Measurements from ENCODE around the gene SLC7A10. TPM values are rescaled to one million over a fixed set of nuclear protein-coding genes. Genes with fewer than 3 reads are reported as not detected.

SLC7A10 gene
- total RNA-seq, 1 donor from 2014 or later: not detected

- Histone ChIP-seq H3K27me3 (ENCODE audit: control insufficient read depth, insufficient read depth, low read length) (no peaks in the 10 kb centered on the region), H3K4me3 (ENCODE audit: low read depth, low read length) (no peak overlapping the region), H3K36me3 (ENCODE audit: control insufficient read depth, insufficient read depth, low read length) (no peaks in the 10 kb centered on the region)
- DNase-seq (ENCODE audit: low read depth): no peak
- TF ChIP-seq CTCF (IDR thresholded peaks at IDR 0.05; ENCODE audit: insufficient read depth, low read length, poor library complexity, severe bottlenecking): no peak
Observed at GRCh38 chr19:33242911-33243310, 17.3 kb upstream of the SLC7A10 start.

GRCh38 chr19:33242131-33242530 is 16.5 kb upstream of the SLC7A10 start:
- Histone ChIP-seq H3K4me3 (ENCODE audit: low read depth, low read length) (no peak overlapping the region), H3K27me3 (ENCODE audit: control insufficient read depth, insufficient read depth, low read length) (no peaks in the 10 kb centered on the region), H3K36me3 (ENCODE audit: control insufficient read depth, insufficient read depth, low read length) (no peaks in the 10 kb centered on the region)
- DNase-seq (ENCODE audit: low read depth): no peak
- no peak for TF ChIP-seq CTCF (IDR thresholded peaks at IDR 0.05; ENCODE audit: insufficient read depth, low read length, poor library complexity, severe bottlenecking)

- no peak overlapping the region for H3K4me3 ChIP-seq (ENCODE audit: low read depth, low read length)
- TF ChIP-seq CTCF (IDR thresholded peaks at IDR 0.05; ENCODE audit: insufficient read depth, low read length, poor library complexity, severe bottlenecking): peak; percentile 53
- no peaks in the 10 kb centered on the region for H3K27me3 ChIP-seq (ENCODE audit: control insufficient read depth, insufficient read depth, low read length)
- no peak for DNase-seq (ENCODE audit: low read depth)
- H3K36me3 ChIP-seq (ENCODE audit: control insufficient read depth, insufficient read depth, low read length): no peaks in the 10 kb centered on the region
Observed at GRCh38 chr19:33241530-33242101, 16.0 kb upstream of the SLC7A10 start.

GRCh38 chr19:33241091-33241529 is 15.5 kb upstream of the SLC7A10 start:
- no peaks in the 10 kb centered on the region for H3K36me3 ChIP-seq (ENCODE audit: control insufficient read depth, insufficient read depth, low read length)
- no peak for DNase-seq (ENCODE audit: low read depth)
- no peaks in the 10 kb centered on the region for H3K27me3 ChIP-seq (ENCODE audit: control insufficient read depth, insufficient read depth, low read length)
- no peak overlapping the region for H3K4me3 ChIP-seq (ENCODE audit: low read depth, low read length)
- TF ChIP-seq CTCF (IDR thresholded peaks at IDR 0.05; ENCODE audit: insufficient read depth, low read length, poor library complexity, severe bottlenecking): no peak

- no peaks in the 10 kb centered on the region for H3K27me3 ChIP-seq (ENCODE audit: control insufficient read depth, insufficient read depth, low read length)
- no peak overlapping the region for H3K4me3 ChIP-seq (ENCODE audit: low read depth, low read length)
- H3K36me3 ChIP-seq (ENCODE audit: control insufficient read depth, insufficient read depth, low read length): no peaks in the 10 kb centered on the region
- no peak for DNase-seq (ENCODE audit: low read depth)
- TF ChIP-seq CTCF (IDR thresholded peaks at IDR 0.05; ENCODE audit: insufficient read depth, low read length, poor library complexity, severe bottlenecking): no peak
Observed at GRCh38 chr19:33240181-33240771, 14.6 kb upstream of the SLC7A10 start.

Measured in kidney epithelial cell (primary cell).